Type B pancreatic cell (in vitro differentiated cells): ENCODE results near the gene DYNC1I1. TPM values are rescaled to one million over a fixed set of nuclear protein-coding genes. Genes with fewer than 3 reads are reported as not detected.

ENCODE experiments used
- DNase-seq: peaks from one replicate; pipeline ENCODE4 v3.0.0; 2021; ENCODE audit warnings: mixed read lengths; ENCODE audit not compliant: unreplicated experiment; ENCODE audit errors: extremely low spot score
- H3K27ac Mint-ChIP-seq: 2 replicates; pipeline ENCODE4 v1.8.0; 2021; ENCODE audit warnings: mild to moderate bottlenecking, mixed read lengths
- H3K27me3 Mint-ChIP-seq: 2 replicates; pipeline ENCODE4 v1.8.0; 2021; ENCODE audit warnings: mixed read lengths
- H3K36me3 Mint-ChIP-seq: 2 replicates; pipeline ENCODE4 v1.8.0; 2021; ENCODE audit warnings: mixed read lengths
- H3K4me1 Mint-ChIP-seq: one replicate; pipeline ENCODE4 v1.8.0; 2021; ENCODE audit warnings: mixed read lengths; ENCODE audit not compliant: unreplicated experiment
- H3K4me3 Mint-ChIP-seq: 2 replicates; pipeline ENCODE4 v1.8.0; 2021; ENCODE audit warnings: mild to moderate bottlenecking, mixed read lengths
- H3K9me3 Mint-ChIP-seq: 2 replicates; pipeline ENCODE4 v1.8.0; 2021; ENCODE audit warnings: mixed read lengths
- total RNA-seq: library from RNA; stranded (reverse); gene quantifications from 2 replicates; pipeline ENCODE4 v1.2.1, GENCODE V29; 2021; ENCODE audit warnings: low replicate concordance
- TF ChIP-seq, protein P1 (sequence below): fragments of 200-600 bp; sonication (generic); conservative IDR thresholded peaks from 2 replicates; pipeline ENCODE4 v1.5.0; 2021; ENCODE audit warnings: antibody characterized with exemption, mild to moderate bottlenecking

The DYNC1I1 gene
- total RNA-seq, 1 donor from 2014 or later: 4.0 TPM

DNA sequence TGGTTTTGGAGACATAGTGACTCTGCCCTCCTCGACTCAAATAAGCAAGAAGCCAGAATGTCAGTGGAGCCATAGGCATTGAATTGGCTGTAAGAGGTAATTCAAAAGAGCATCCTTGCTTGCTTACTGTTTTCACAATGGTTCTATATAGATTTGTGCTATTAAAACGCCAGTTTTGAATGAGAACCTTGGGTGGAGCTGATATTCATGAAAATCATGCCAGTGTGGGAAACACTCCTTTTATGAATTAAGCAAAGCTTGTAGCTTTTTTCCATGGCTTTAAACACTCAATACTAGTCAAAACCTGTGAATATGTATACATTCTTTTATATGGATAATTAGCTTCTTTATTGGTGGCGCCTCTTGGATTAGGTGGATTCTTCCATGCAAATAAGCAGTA is 297.0 kb downstream of the DYNC1I1 start:
- Mint-ChIP-seq H3K4me3 (no peak overlapping the region), H3K4me1 (peaks cover 16% of the 10 kb centered on the region), H3K9me3 (no peaks in the 10 kb centered on the region), H3K27me3 (no peaks in the 10 kb centered on the region), H3K36me3 (no peaks in the 10 kb centered on the region), H3K27ac (no peak overlapping the region)
- TF ChIP-seq, protein P1, sequence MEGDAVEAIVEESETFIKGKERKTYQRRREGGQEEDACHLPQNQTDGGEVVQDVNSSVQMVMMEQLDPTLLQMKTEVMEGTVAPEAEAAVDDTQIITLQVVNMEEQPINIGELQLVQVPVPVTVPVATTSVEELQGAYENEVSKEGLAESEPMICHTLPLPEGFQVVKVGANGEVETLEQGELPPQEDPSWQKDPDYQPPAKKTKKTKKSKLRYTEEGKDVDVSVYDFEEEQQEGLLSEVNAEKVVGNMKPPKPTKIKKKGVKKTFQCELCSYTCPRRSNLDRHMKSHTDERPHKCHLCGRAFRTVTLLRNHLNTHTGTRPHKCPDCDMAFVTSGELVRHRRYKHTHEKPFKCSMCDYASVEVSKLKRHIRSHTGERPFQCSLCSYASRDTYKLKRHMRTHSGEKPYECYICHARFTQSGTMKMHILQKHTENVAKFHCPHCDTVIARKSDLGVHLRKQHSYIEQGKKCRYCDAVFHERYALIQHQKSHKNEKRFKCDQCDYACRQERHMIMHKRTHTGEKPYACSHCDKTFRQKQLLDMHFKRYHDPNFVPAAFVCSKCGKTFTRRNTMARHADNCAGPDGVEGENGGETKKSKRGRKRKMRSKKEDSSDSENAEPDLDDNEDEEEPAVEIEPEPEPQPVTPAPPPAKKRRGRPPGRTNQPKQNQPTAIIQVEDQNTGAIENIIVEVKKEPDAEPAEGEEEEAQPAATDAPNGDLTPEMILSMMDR: no peak
- DNase-seq: no peak

DNA sequence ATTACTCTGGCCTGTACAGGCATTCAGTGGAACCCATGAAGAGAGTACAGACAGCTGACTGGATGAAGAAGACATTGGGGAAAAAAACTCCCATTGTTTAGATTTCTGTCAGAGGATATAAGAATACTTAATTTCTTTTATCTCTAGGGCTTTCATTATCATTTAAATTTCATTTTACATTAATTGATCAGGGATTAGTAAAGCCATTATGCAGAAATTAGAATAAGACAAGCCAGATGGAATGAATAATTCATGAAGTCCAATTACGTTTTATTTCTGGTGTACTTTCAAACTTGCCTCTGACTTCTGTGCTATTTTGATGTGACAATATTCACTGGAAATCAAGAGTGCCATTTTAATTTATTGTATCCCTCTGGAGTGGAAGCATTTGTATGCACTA is 302.5 kb downstream of the DYNC1I1 start:
- no peak for DNase-seq
- Mint-ChIP-seq H3K27ac (no peak overlapping the region), H3K36me3 (no peaks in the 10 kb centered on the region), H3K27me3 (peaks cover 11% of the 10 kb centered on the region), H3K9me3 (no peaks in the 10 kb centered on the region), H3K4me3 (peak overlapping the region; percentile 98), H3K4me1 (peaks cover 4% of the 10 kb centered on the region)
- TF ChIP-seq, protein P1: no peak

DNA sequence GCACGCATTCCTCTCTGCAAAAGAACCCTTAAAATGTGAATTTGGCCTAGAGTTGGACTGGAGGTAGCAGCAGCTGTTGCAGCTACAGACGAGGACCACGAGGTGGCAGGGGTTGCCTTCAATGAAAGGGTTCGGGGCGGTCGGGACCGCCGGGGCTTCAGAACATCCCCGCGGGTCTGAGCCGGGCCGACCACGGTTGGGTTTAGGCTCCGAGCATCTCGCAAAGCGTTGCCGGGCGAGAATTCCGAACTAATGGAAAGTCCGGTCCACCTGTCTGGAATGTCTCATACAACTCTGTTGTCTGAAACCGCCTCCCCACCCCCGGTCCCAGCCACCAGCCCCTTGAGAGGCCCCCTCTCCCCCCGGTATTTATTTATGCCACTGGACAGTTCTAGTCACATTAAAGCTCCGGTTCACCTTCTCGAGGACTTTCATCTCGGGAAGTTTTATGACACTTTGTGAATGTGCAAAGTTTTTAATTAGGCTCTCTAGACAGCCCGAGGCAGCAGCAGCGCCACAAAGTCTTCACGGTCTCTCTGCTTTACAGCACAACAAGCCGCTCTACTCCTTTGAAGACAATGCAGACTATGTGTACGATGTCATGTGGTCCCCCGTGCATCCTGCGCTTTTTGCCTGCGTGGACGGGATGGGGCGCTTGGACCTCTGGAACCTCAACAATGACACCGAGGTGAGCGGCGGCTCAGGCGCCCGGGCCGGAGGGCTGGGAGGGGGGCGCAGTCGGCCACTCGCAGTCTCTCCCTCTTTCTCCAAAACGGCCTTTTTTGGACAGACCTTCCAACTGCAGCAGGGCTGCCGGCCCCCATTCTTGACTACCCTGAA is 303.4 kb downstream of the DYNC1I1 start:
- TF ChIP-seq, protein P1: peak; percentile 95
- peaks cover 11% of the 10 kb centered on the region for H3K27me3 Mint-ChIP-seq
- H3K36me3 Mint-ChIP-seq: no peaks in the 10 kb centered on the region
- peak overlapping the region; percentile 98 for H3K4me3 Mint-ChIP-seq
- DNase-seq: peak; percentile 80
- H3K9me3 Mint-ChIP-seq: no peaks in the 10 kb centered on the region
- H3K4me1 Mint-ChIP-seq: peaks cover 4% of the 10 kb centered on the region
- H3K27ac Mint-ChIP-seq: peak overlapping the region; percentile 75

DNA sequence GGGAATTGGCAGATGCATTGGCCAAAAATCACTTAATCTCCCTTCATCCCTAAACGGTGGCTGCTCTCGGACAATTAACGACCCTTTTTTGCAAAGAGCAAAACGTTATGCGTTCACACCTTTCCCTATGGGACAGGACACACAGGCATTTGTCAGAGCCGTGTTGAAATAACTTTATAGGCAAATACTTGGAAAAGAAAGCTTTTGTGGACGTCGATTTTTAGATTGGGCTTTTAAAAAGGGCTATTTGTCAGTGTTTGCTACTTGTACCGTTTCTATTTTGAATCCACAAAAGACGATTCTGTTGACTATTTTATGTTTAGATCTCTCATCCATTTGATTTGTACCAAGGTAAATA is 304.0 kb downstream of the DYNC1I1 start:
- Mint-ChIP-seq H3K27ac (peak overlapping the region; percentile 75), H3K27me3 (peaks cover 11% of the 10 kb centered on the region), H3K4me3 (peak overlapping the region; percentile 98), H3K9me3 (no peaks in the 10 kb centered on the region), H3K36me3 (no peaks in the 10 kb centered on the region), H3K4me1 (peaks cover 3% of the 10 kb centered on the region)
- DNase-seq: no peak
- TF ChIP-seq, protein P1: no peak

DNA sequence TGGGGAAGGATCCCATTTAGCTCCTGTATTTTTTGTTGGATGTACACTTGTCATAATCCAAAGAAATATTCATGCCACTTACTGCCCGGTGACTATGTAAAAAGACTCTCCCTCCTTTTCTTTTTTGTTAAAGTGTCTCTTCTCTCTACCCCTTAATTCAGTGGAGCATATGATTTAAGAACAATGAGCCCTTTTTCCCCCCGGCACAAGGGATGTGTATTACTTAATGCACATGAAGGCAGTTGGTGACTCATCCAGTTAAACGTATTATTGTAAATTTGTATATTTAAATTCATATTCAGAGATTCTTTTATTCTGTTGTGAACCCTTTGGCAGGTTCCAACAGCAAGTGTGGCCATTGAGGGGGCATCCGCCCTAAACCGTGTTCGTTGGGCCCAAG is 307.7 kb downstream of the DYNC1I1 start:
- Mint-ChIP-seq H3K36me3 (no peaks in the 10 kb centered on the region), H3K9me3 (no peaks in the 10 kb centered on the region), H3K4me3 (no peak overlapping the region), H3K27ac (no peak overlapping the region), H3K27me3 (peaks cover 11% of the 10 kb centered on the region), H3K4me1 (peaks cover 2% of the 10 kb centered on the region)
- no peak for DNase-seq
- TF ChIP-seq, protein P1: no peak
